Measurements from ENCODE around the gene MBLAC1.

MBLAC1 gene

GRCh38 chr7:100115026-100115425, 11.7 kb upstream of the MBLAC1 start:
- H3K9me3 ChIP-seq (ENCODE audit: control extremely low read depth in 1 of 5, control insufficient read depth in 4 of 5, insufficient read depth in 2 of 5, low read depth in 1 of 5, low read length in 4 of 5), result no peaks in the 10 kb centered on the region
- CTCF ChIA-PET, result interaction anchor here (1.2 to 3.0 kb wide), 4 partner anchors 10 to 31 kb away, joined by 3 to 10 read pairs (median 8); partner anchors contain the start of genes AP4M1 and MCM7
- H3K4me1 ChIP-seq (ENCODE audit: control extremely low read depth in 1 of 4, control insufficient read depth in 4 of 4, insufficient read depth in 4 of 4, low read length in 3 of 4), result peaks cover 2 to 14% (median 4%) of the 10 kb centered on the region in 4 experiments
- no peak for DNase-seq
- H3K27ac ChIP-seq (ENCODE audit: insufficient read depth in 1 of 2, low read depth in 1 of 2, low read length in 2 of 2, poor library complexity in 1 of 2, severe bottlenecking in 2 of 2), result no peak overlapping the region
- no peak overlapping the region for H3K4me3 ChIP-seq (ENCODE audit: control insufficient read depth in 1 of 7, extremely low read depth in 1 of 7, insufficient read depth in 4 of 7, low read depth in 2 of 7, low read length in 6 of 7)
- peaks cover 0 to 32% (median 22%) of the 10 kb centered on the region in 4 experiments for H3K36me3 ChIP-seq (ENCODE audit: control insufficient read depth in 4 of 4, insufficient read depth in 4 of 4, low read length in 3 of 4)
- WGBS (ENCODE audit: insufficient coverage), result 97% methylated on average over 5 of the region's 7 CpGs
- H3K27me3 ChIP-seq (replicated peaks in 2 of 5; ENCODE audit: control insufficient read depth in 4 of 5, insufficient read depth in 5 of 5, low read length in 4 of 5), result no peaks in the 10 kb centered on the region
- POLR2A ChIA-PET, result no interaction called here

- peaks cover 0 to 7% (median 3%) of the 10 kb centered on the region in 4 experiments for H3K36me3 ChIP-seq (ENCODE audit: control insufficient read depth in 4 of 4, insufficient read depth in 4 of 4, low read length in 3 of 4)
- peaks cover 2 to 22% (median 12%) of the 10 kb centered on the region in 4 experiments for H3K4me1 ChIP-seq (ENCODE audit: control extremely low read depth in 1 of 4, control insufficient read depth in 4 of 4, insufficient read depth in 4 of 4, low read length in 3 of 4)
- POLR2A ChIA-PET, result no interaction called here
- WGBS (ENCODE audit: insufficient coverage), result 22% methylated on average over 17 of the region's 18 CpGs
- no peak for DNase-seq
- CTCF ChIA-PET, result no interaction called here
- H3K27ac ChIP-seq (ENCODE audit: insufficient read depth in 1 of 2, low read depth in 1 of 2, low read length in 2 of 2, poor library complexity in 1 of 2, severe bottlenecking in 2 of 2), result peak overlapping the region; percentile 97 to 99
- peak overlapping the region; percentile 73 to 97 (median 94) for H3K4me3 ChIP-seq (ENCODE audit: control insufficient read depth in 1 of 7, extremely low read depth in 1 of 7, insufficient read depth in 4 of 7, low read depth in 2 of 7, low read length in 6 of 7)
- no peaks in the 10 kb centered on the region for H3K9me3 ChIP-seq (ENCODE audit: control extremely low read depth in 1 of 5, control insufficient read depth in 4 of 5, insufficient read depth in 2 of 5, low read depth in 1 of 5, low read length in 4 of 5)
- H3K27me3 ChIP-seq (replicated peaks in 2 of 5; ENCODE audit: control insufficient read depth in 4 of 5, insufficient read depth in 5 of 5, low read length in 4 of 5), result no peaks in the 10 kb centered on the region
Measured at GRCh38 chr7:100118388-100119071, 8.2 kb upstream of the MBLAC1 start.

- POLR2A ChIA-PET, result interaction anchor here (1.2 kb wide), 1 partner anchor 18 kb away, joined by 4 read pairs; the partner anchor contains the start of genes AP4M1 and MCM7
- CTCF ChIA-PET, result interaction anchor here (0.9 to 1.8 kb wide), 4 partner anchors 10 to 31 kb away, joined by 3 to 5 read pairs (median 4); no protein-coding TSS in a partner anchor
Measured at GRCh38 chr7:100119072-100119969, 7.4 kb upstream of the MBLAC1 start, which contains the start of the genes CNPY4 and TAF6. TSS of gene CNPY4 (plus strand) at chr7:100119634. CDS start at chr7:100119745, 111 bp downstream. TSS of gene TAF6 (minus strand) at chr7:100119358. CDS start at chr7:100114209, 5,149 bp downstream.

GRCh38 chr7:100119970-100120732, 6.6 kb upstream of the MBLAC1 start:
- H3K27ac ChIP-seq (ENCODE audit: insufficient read depth in 1 of 2, low read depth in 1 of 2, low read length in 2 of 2, poor library complexity in 1 of 2, severe bottlenecking in 2 of 2), result peak overlapping the region; percentile 97 to 99
- ChIA-PET CTCF (interaction anchor here (0.9 to 1.8 kb wide), 6 partner anchors 10 to 32 kb away, joined by 3 to 5 read pairs (median 4); no protein-coding TSS in a partner anchor), POLR2A (interaction anchor here (1.2 kb wide), 1 partner anchor 19 kb away, joined by 4 read pairs; the partner anchor contains the start of genes AP4M1 and MCM7)
- peak overlapping the region; percentile 55 to 97 (median 94) for H3K4me3 ChIP-seq (ENCODE audit: control insufficient read depth in 1 of 7, extremely low read depth in 1 of 7, insufficient read depth in 4 of 7, low read depth in 2 of 7, low read length in 6 of 7)
- H3K4me1 ChIP-seq (ENCODE audit: control extremely low read depth in 1 of 4, control insufficient read depth in 4 of 4, insufficient read depth in 4 of 4, low read length in 3 of 4), result peaks cover 2 to 24% (median 15%) of the 10 kb centered on the region in 4 experiments
- 47% methylated on average over 14 of the region's 19 CpGs for WGBS (ENCODE audit: insufficient coverage)
- H3K27me3 ChIP-seq (replicated peaks in 2 of 5; ENCODE audit: control insufficient read depth in 4 of 5, insufficient read depth in 5 of 5, low read length in 4 of 5), result no peaks in the 10 kb centered on the region
- no peaks in the 10 kb centered on the region for H3K9me3 ChIP-seq (ENCODE audit: control extremely low read depth in 1 of 5, control insufficient read depth in 4 of 5, insufficient read depth in 2 of 5, low read depth in 1 of 5, low read length in 4 of 5)
- DNase-seq, result peak; percentile 49 to 76 (median 72)
- H3K36me3 ChIP-seq (ENCODE audit: control insufficient read depth in 4 of 4, insufficient read depth in 4 of 4, low read length in 3 of 4), result peaks cover 0 to 6% (median under 1%) of the 10 kb centered on the region in 4 experiments

More at GRCh38 chr7:100119072-100119969, 7.4 kb upstream of the MBLAC1 start, which contains the start of the genes CNPY4 and TAF6:
- H3K36me3 ChIP-seq (ENCODE audit: control insufficient read depth in 4 of 4, insufficient read depth in 4 of 4, low read length in 3 of 4), result peaks cover 0 to 1% (median 0%) of the 10 kb centered on the region in 4 experiments
- no peaks in the 10 kb centered on the region for H3K27me3 ChIP-seq (replicated peaks in 2 of 5; ENCODE audit: control insufficient read depth in 4 of 5, insufficient read depth in 5 of 5, low read length in 4 of 5)
- peak; percentile 94 to 97 (median 96) for DNase-seq
- H3K27ac ChIP-seq (ENCODE audit: insufficient read depth in 1 of 2, low read depth in 1 of 2, low read length in 2 of 2, poor library complexity in 1 of 2, severe bottlenecking in 2 of 2), result peak within 1 kb of the TSS; percentile 97 to 99
- H3K4me3 ChIP-seq (ENCODE audit: control insufficient read depth in 1 of 7, extremely low read depth in 1 of 7, insufficient read depth in 4 of 7, low read depth in 2 of 7, low read length in 6 of 7), result peak within 1 kb of the TSS; percentile 73 to 97 (median 94)
- no peaks in the 10 kb centered on the region for H3K9me3 ChIP-seq (ENCODE audit: control extremely low read depth in 1 of 5, control insufficient read depth in 4 of 5, insufficient read depth in 2 of 5, low read depth in 1 of 5, low read length in 4 of 5)
- H3K4me1 ChIP-seq (ENCODE audit: control extremely low read depth in 1 of 4, control insufficient read depth in 4 of 4, insufficient read depth in 4 of 4, low read length in 3 of 4), result peaks cover 2 to 22% (median 12%) of the 10 kb centered on the region in 4 experiments
- WGBS (ENCODE audit: insufficient coverage), result 0% methylated on average over 38 of the region's 49 CpGs

GRCh38 chr7:100120733-100121036, 6.1 kb upstream of the MBLAC1 start:
- POLR2A ChIA-PET, result interaction anchor here (1.2 kb wide), 1 partner anchor 19 kb away, joined by 4 read pairs; the partner anchor contains the start of genes AP4M1 and MCM7

GRCh38 chr7:100122067-100122466, 4.7 kb upstream of the MBLAC1 start:
- POLR2A ChIA-PET, result no interaction called here
- peaks cover 2 to 32% (median 25%) of the 10 kb centered on the region in 4 experiments for H3K4me1 ChIP-seq (ENCODE audit: control extremely low read depth in 1 of 4, control insufficient read depth in 4 of 4, insufficient read depth in 4 of 4, low read length in 3 of 4)
- 98% methylated on average over 6 of the region's 13 CpGs for WGBS (ENCODE audit: insufficient coverage)
- DNase-seq, result no peak
- CTCF ChIA-PET, result no interaction called here
- H3K4me3 ChIP-seq (ENCODE audit: control insufficient read depth in 1 of 7, extremely low read depth in 1 of 7, insufficient read depth in 4 of 7, low read depth in 2 of 7, low read length in 6 of 7), result no peak overlapping the region
- peaks cover 0 to 6% (median under 1%) of the 10 kb centered on the region in 4 experiments for H3K36me3 ChIP-seq (ENCODE audit: control insufficient read depth in 4 of 4, insufficient read depth in 4 of 4, low read length in 3 of 4)
- H3K27me3 ChIP-seq (replicated peaks in 2 of 5; ENCODE audit: control insufficient read depth in 4 of 5, insufficient read depth in 5 of 5, low read length in 4 of 5), result no peaks in the 10 kb centered on the region
- H3K9me3 ChIP-seq (ENCODE audit: control extremely low read depth in 1 of 5, control insufficient read depth in 4 of 5, insufficient read depth in 2 of 5, low read depth in 1 of 5, low read length in 4 of 5), result no peaks in the 10 kb centered on the region
- H3K27ac ChIP-seq (ENCODE audit: insufficient read depth in 1 of 2, low read depth in 1 of 2, low read length in 2 of 2, poor library complexity in 1 of 2, severe bottlenecking in 2 of 2), result no peak overlapping the region

More at GRCh38 chr7:100120733-100121036, 6.1 kb upstream of the MBLAC1 start:
- H3K4me3 ChIP-seq (ENCODE audit: control insufficient read depth in 1 of 7, extremely low read depth in 1 of 7, insufficient read depth in 4 of 7, low read depth in 2 of 7, low read length in 6 of 7), result peak overlapping the region in 3 of 7 experiments; percentile 84 to 95 (median 95)
- H3K27ac ChIP-seq (ENCODE audit: insufficient read depth in 1 of 2, low read depth in 1 of 2, low read length in 2 of 2, poor library complexity in 1 of 2, severe bottlenecking in 2 of 2), result peak overlapping the region in 1 of 2 experiments; percentile 99
- H3K4me1 ChIP-seq (ENCODE audit: control extremely low read depth in 1 of 4, control insufficient read depth in 4 of 4, insufficient read depth in 4 of 4, low read length in 3 of 4), result peaks cover 2 to 27% (median 17%) of the 10 kb centered on the region in 4 experiments
- CTCF ChIA-PET, result interaction anchor here (0.9 to 1.8 kb wide), 6 partner anchors 9 to 33 kb away, joined by 3 to 5 read pairs (median 4); no protein-coding TSS in a partner anchor
- 91% methylated on average over 1 of the region's 1 CpG for WGBS (ENCODE audit: insufficient coverage)
- no peaks in the 10 kb centered on the region for H3K27me3 ChIP-seq (replicated peaks in 2 of 5; ENCODE audit: control insufficient read depth in 4 of 5, insufficient read depth in 5 of 5, low read length in 4 of 5)
- no peak for DNase-seq
- no peaks in the 10 kb centered on the region for H3K9me3 ChIP-seq (ENCODE audit: control extremely low read depth in 1 of 5, control insufficient read depth in 4 of 5, insufficient read depth in 2 of 5, low read depth in 1 of 5, low read length in 4 of 5)
- peaks cover 0 to 6% (median under 1%) of the 10 kb centered on the region in 4 experiments for H3K36me3 ChIP-seq (ENCODE audit: control insufficient read depth in 4 of 4, insufficient read depth in 4 of 4, low read length in 3 of 4)

Measured in common myeloid progenitor, CD34-positive (primary cell).